H7 (cell line): ENCODE measurements around the gene TMSB10. TPM values are rescaled to one million over a fixed set of nuclear protein-coding genes. Genes with fewer than 3 reads are reported as not detected.

ENCODE experiments used
- DNase-seq: peaks from one replicate; pipeline ENCODE4 v3.0.0; 2012
- H3K27me3 ChIP-seq: 2 replicates; pipeline ENCODE4 v1.6.0; 2011; ENCODE audit warnings: mild to moderate bottlenecking, low read length; ENCODE audit not compliant: control insufficient read depth, insufficient read depth
- H3K36me3 ChIP-seq: replicated peaks from 2 replicates; pipeline ENCODE4 v1.5.1; 2011; ENCODE audit warnings: low read length; ENCODE audit not compliant: control insufficient read depth, insufficient read depth
- H3K4me3 ChIP-seq: 2 replicates; pipeline ENCODE4 v1.5.1; 2011; ENCODE audit warnings: low read depth, mild to moderate bottlenecking, control low read depth, low read length, moderate library complexity; ENCODE audit not compliant: insufficient read depth
- total RNA-seq: library from RNA; depleted of rRNA; stranded (reverse); fragments of >200 nt; shearing (Covaris generic); gene quantifications from 2 replicates; pipeline ENCODE4 v1.2.3, GENCODE V29; 2014; rRNA removed

TMSB10 gene
- total RNA-seq, 1 experiment from 2014 or later, result 1,705 TPM

DNA sequence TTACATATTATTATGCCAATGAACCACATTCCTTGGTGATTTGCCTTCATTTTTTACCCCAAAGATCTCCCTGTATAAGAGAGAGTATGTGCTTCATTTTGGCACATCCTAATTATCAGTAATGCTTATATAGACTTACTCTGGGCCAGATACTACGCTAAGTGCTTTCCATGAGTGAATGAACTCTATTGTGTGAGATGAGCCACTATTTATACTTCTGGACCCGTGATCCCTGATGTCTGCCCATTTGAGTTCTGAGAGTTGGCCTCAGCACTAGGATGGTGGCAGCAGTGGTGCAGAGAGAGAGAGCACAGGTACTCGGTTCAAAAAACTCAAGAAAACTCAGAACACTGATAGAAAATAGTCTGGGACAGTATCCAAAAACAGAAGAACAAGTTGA lies 48.1 kb downstream of the TMSB10 start:
- H3K36me3 ChIP-seq, result no peaks in the 10 kb centered on the region
- DNase-seq, result no peak
- no peak overlapping the region for H3K4me3 ChIP-seq
- no peaks in the 10 kb centered on the region for H3K27me3 ChIP-seq

DNA sequence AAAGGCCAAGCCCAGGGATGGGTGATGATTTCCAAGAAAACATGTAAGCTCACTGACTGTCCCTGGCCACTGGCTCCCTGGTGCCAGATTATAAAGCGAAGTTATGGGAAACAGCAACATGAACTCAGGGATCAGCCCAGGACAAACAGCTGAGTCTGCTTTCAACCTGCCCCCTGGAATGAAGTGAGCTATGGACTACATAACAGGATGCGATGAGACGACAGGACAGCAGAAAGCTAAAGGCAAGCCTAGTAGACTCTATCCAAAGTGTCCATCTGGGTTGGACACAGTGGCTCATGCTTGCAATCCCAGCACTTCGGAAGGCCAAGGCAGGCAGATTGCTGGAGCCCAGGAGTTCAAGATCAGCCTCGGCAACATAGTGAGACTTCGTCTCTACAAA lies 48.9 kb downstream of the TMSB10 start:
- no peak for DNase-seq
- H3K36me3 ChIP-seq, result no peaks in the 10 kb centered on the region
- H3K27me3 ChIP-seq, result no peaks in the 10 kb centered on the region
- H3K4me3 ChIP-seq, result no peak overlapping the region

Other genes starting within 250 kb of the TMSB10 start
- 4.2 and 7.6 TPM in 2 replicates for gene TRABD2A, start 24.6 kb upstream of the TMSB10 start, total RNA-seq
- gene KCMF1, start 65.5 kb downstream of the TMSB10 start, total RNA-seq, result 108 and 138 TPM in 2 replicates
- gene TCF7L1, start 227.7 kb downstream of the TMSB10 start, total RNA-seq, result 9.9 and 10.7 TPM in 2 replicates